HEK293 (cell line): Measurements from ENCODE around the gene ING5.

Source experiments
- EGR2 ChIP-seq: fragments of 450-650 bp; formaldehyde crosslinking; IDR thresholded peaks from 2 replicates; pipeline ENCODE4 v1.5.1; 2016; ENCODE audit warnings: low read depth, missing biosample characterization, missing genetic modification characterization
- REST ChIP-seq: fragments of 450-650 bp; formaldehyde crosslinking; IDR thresholded peaks from 2 replicates; pipeline ENCODE4 v1.5.1; 2016; ENCODE audit warnings: missing biosample characterization, missing genetic modification characterization
- YY2 ChIP-seq: fragments of 450-650 bp; formaldehyde crosslinking; IDR thresholded peaks from 2 replicates; pipeline ENCODE4 v1.5.1; 2016; ENCODE audit warnings: missing biosample characterization, missing genetic modification characterization
- ZNF24 ChIP-seq: fragments of 450-650 bp; formaldehyde crosslinking; IDR thresholded peaks from 2 replicates; pipeline ENCODE4 v1.5.1; 2016; ENCODE audit warnings: missing biosample characterization, missing genetic modification characterization
- ZNF777 ChIP-seq: fragments of 450-650 bp; formaldehyde crosslinking; IDR thresholded peaks from 2 replicates; pipeline ENCODE4 v1.5.1; 2017; ENCODE audit warnings: missing biosample characterization, missing genetic modification characterization, borderline replicate concordance
- ZSCAN30 ChIP-seq: fragments of 450-650 bp; IDR thresholded peaks from 2 replicates; pipeline ENCODE4 v1.5.1; 2018; ENCODE audit warnings: missing biosample characterization, mild to moderate bottlenecking, missing genetic modification characterization, moderate library complexity
- ZSCAN5A ChIP-seq: fragments of 450-650 bp; formaldehyde crosslinking; IDR thresholded peaks from 2 replicates; pipeline ENCODE4 v1.5.1; 2016; ENCODE audit warnings: missing biosample characterization, missing genetic modification characterization
- TF ChIP-seq, protein P1 (sequence below): fragments of 450-650 bp; formaldehyde crosslinking; IDR thresholded peaks from 2 replicates; pipeline ENCODE4 v1.5.1; 2017; ENCODE audit warnings: missing biosample characterization, missing genetic modification characterization
- TF ChIP-seq, protein P2 (sequence below): fragments of 450-650 bp; formaldehyde crosslinking; IDR thresholded peaks from 2 replicates; pipeline ENCODE4 v1.5.1; 2016; ENCODE audit warnings: missing biosample characterization, missing genetic modification characterization
- TF ChIP-seq, protein P3 (sequence below): fragments of 450-650 bp; formaldehyde crosslinking; IDR thresholded peaks from 2 replicates; pipeline ENCODE4 v1.5.1; 2016; ENCODE audit warnings: missing biosample characterization, missing genetic modification characterization

DNA sequence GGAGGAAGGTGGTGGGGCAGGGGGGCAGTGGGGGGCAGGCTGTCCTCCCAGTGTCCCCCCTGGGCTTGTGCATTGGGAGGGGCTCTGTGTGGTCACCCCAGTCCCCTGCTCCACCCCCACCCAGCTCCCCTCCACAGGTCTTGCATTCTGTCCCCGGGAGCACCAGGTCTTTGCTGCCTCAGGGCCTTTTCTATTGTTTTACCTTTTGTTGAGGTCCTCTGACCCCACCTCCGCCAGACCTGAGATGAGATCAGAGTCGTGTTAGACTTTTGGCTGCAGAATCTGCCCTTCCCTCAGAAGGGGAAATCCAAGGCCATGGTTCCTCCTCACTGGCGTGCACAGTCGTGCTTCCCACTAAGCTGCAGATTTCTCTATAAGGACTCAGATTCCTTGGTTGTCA lies 43.5 kb upstream of the ING5 start:
- TF ChIP-seq, protein P1, sequence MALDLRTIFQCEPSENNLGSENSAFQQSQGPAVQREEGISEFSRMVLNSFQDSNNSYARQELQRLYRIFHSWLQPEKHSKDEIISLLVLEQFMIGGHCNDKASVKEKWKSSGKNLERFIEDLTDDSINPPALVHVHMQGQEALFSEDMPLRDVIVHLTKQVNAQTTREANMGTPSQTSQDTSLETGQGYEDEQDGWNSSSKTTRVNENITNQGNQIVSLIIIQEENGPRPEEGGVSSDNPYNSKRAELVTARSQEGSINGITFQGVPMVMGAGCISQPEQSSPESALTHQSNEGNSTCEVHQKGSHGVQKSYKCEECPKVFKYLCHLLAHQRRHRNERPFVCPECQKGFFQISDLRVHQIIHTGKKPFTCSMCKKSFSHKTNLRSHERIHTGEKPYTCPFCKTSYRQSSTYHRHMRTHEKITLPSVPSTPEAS, result no peak
- TF ChIP-seq ZNF777 (no peak), REST (no peak), ZSCAN30 (tag by site-specific recombination) (no peak), YY2 (tag by site-specific recombination) (no peak), ZNF24 (tag by site-specific recombination) (no peak), EGR2 (tag by site-specific recombination) (no peak), ZSCAN5A (tag by site-specific recombination) (no peak)
- TF ChIP-seq, protein P2, sequence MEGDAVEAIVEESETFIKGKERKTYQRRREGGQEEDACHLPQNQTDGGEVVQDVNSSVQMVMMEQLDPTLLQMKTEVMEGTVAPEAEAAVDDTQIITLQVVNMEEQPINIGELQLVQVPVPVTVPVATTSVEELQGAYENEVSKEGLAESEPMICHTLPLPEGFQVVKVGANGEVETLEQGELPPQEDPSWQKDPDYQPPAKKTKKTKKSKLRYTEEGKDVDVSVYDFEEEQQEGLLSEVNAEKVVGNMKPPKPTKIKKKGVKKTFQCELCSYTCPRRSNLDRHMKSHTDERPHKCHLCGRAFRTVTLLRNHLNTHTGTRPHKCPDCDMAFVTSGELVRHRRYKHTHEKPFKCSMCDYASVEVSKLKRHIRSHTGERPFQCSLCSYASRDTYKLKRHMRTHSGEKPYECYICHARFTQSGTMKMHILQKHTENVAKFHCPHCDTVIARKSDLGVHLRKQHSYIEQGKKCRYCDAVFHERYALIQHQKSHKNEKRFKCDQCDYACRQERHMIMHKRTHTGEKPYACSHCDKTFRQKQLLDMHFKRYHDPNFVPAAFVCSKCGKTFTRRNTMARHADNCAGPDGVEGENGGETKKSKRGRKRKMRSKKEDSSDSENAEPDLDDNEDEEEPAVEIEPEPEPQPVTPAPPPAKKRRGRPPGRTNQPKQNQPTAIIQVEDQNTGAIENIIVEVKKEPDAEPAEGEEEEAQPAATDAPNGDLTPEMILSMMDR (tag by site-specific recombination), result no peak
- TF ChIP-seq, protein P3, sequence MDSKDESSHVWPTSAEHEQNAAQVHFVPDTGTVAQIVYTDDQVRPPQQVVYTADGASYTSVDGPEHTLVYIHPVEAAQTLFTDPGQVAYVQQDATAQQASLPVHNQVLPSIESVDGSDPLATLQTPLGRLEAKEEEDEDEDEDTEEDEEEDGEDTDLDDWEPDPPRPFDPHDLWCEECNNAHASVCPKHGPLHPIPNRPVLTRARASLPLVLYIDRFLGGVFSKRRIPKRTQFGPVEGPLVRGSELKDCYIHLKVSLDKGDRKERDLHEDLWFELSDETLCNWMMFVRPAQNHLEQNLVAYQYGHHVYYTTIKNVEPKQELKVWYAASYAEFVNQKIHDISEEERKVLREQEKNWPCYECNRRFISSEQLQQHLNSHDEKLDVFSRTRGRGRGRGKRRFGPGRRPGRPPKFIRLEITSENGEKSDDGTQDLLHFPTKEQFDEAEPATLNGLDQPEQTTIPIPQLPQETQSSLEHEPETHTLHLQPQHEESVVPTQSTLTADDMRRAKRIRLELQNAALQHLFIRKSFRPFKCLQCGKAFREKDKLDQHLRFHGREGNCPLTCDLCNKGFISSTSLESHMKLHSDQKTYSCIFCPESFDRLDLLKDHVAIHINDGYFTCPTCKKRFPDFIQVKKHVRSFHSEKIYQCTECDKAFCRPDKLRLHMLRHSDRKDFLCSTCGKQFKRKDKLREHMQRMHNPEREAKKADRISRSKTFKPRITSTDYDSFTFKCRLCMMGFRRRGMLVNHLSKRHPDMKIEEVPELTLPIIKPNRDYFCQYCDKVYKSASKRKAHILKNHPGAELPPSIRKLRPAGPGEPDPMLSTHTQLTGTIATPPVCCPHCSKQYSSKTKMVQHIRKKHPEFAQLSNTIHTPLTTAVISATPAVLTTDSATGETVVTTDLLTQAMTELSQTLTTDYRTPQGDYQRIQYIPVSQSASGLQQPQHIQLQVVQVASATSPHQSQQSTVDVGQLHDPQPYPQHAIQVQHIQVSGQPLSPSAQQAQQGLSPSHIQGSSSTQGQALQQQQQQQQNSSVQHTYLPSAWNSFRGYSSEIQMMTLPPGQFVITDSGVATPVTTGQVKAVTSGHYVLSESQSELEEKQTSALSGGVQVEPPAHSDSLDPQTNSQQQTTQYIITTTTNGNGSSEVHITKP (tag by site-specific recombination), result no peak
